Testis (tissue), 3 donors: ENCODE results near the gene SYPL1. TPM values are rescaled to one million over a fixed set of nuclear protein-coding genes. Genes with fewer than 3 reads are reported as not detected.

Source experiments
- DNase-seq: peaks from one replicate; pipeline ENCODE4 v3.0.0-alpha.2; 2019
- H3K27ac ChIP-seq, 2 donors: fragments of 200-600 bp; sonication (generic); one replicate each; pipeline ENCODE4 v1.5.1; 2019
- H3K27me3 ChIP-seq: fragments of 200-600 bp; sonication (generic); one replicate; pipeline ENCODE4 v1.5.1; 2019
- H3K36me3 ChIP-seq: fragments of 200-600 bp; sonication (generic); one replicate; pipeline ENCODE4 v1.5.1; 2017; ENCODE audit warnings: low read depth; ENCODE audit errors: missing control alignments
- H3K4me1 ChIP-seq: fragments of 200-600 bp; sonication (generic); one replicate; pipeline ENCODE4 v1.5.1; 2019
- H3K4me3 ChIP-seq, 2 donors: fragments of 200-600 bp; sonication (generic); one replicate each; pipeline ENCODE4 v1.5.1; 2017 to 2019
- H3K9me3 ChIP-seq: fragments of 200-600 bp; sonication (generic); one replicate; pipeline ENCODE4 v1.5.1; 2017
- POLR2A ChIP-seq: fragments of 450-650 bp; IDR thresholded peaks from one replicate; pipeline ENCODE4 v1.6.1; 2017; ENCODE audit warnings: antibody characterized with exemption, mild to moderate bottlenecking, moderate library complexity
- WGBS, 2 donors: methylation state at CpG; one replicate each; pipeline ENCODE4 v1.1.5; 2018; 5-methylcytosine and 5-hydroxymethylcytosine counted together
- intact Hi-C: fragments of 100-400 bp; cut with DNase I; formaldehyde crosslinking; loops from one replicate; pipeline ENCODE4 v1.15.1; 2023; ENCODE audit warnings: low total_unique reads
- polyA plus RNA-seq: library from polyadenylated mRNA; stranded (reverse); fragments of 350-450 nt; fragmentation: Illumina TruSeq; extraction: RNeasy Lipid Tissue Mini Kit (QIAGEN cat#74804); gene quantifications from one replicate; pipeline ENCODE4 v1.2.3, GENCODE V29; 2014; ENCODE audit warnings: low read depth, low replicate concordance; ENCODE audit not compliant: insufficient read depth
- total RNA-seq, 2 donors: library from RNA; depleted of rRNA; stranded (reverse); fragments of >200 nt; gene quantifications; one replicate each; pipeline ENCODE4 v1.2.3, GENCODE V29; 2016
- TF ChIP-seq, protein P1 (sequence below), 3 experiments: fragments of 450-650 bp in 2 of 3; fragments of 200-600 bp in 1 of 3; sonication (generic) in 1 of 3; IDR thresholded peaks; one replicate each; pipeline ENCODE4 v1.5.1; 2016 to 2019; ENCODE audit warnings: antibody characterized with exemption in 3 of 3, mild to moderate bottlenecking in 2 of 3, moderate library complexity in 1 of 3

SYPL1 gene
- total and polyA plus RNA-seq, 3 donors from 2014 or later, result 100.0 to 209 (median 116) TPM

DNA sequence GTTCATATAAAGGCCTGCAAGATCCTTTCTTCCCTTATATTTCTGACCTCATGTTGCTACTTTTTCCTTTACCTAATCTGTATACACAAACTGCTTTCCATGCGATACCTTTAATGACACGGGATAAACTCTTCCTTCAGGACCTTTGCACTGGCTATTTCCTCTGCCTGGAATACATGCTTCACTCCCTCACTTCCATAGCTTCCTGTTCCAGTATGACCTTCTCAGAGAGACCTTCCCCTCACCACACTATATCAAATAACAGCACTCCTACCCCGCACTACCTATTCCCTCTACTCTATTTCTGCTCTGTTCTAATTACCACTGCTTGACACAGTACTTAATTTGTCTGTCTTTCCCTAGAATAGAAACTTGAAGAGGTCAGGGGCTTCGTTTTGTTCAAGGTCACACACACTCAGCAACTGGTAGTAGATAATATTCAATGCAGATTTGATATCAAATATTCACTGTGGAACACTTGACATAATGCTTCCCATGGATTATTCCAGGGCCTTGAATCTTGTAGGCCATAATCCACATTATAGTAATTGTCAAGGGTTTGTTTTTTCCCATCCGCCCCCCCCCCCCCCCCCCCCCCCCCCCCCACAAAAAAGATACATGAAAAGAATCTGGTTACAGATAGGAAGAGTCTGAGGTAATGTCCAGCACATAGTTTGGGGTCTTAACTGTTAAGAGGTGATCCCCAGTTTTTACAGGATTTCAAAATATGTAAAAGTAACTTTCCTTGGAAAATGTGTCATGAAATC is 11.1 kb downstream of the SYPL1 start:
- Histone ChIP-seq H3K36me3 (no peaks in the 10 kb centered on the region), H3K27me3 (no peaks in the 10 kb centered on the region), H3K27ac (no peak overlapping the region), H3K9me3 (no peaks in the 10 kb centered on the region), H3K4me3 (no peak overlapping the region), H3K4me1 (no peaks in the 10 kb centered on the region)
- DNase-seq, result no peak
- TF ChIP-seq, protein P1, sequence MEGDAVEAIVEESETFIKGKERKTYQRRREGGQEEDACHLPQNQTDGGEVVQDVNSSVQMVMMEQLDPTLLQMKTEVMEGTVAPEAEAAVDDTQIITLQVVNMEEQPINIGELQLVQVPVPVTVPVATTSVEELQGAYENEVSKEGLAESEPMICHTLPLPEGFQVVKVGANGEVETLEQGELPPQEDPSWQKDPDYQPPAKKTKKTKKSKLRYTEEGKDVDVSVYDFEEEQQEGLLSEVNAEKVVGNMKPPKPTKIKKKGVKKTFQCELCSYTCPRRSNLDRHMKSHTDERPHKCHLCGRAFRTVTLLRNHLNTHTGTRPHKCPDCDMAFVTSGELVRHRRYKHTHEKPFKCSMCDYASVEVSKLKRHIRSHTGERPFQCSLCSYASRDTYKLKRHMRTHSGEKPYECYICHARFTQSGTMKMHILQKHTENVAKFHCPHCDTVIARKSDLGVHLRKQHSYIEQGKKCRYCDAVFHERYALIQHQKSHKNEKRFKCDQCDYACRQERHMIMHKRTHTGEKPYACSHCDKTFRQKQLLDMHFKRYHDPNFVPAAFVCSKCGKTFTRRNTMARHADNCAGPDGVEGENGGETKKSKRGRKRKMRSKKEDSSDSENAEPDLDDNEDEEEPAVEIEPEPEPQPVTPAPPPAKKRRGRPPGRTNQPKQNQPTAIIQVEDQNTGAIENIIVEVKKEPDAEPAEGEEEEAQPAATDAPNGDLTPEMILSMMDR (IDR thresholded peaks at IDR 0.05), result no peak
- intact Hi-C loops, result no loop called here
- 70 to 80% methylated on average over 5 of the region's 5 CpGs for WGBS, 2 donors

DNA sequence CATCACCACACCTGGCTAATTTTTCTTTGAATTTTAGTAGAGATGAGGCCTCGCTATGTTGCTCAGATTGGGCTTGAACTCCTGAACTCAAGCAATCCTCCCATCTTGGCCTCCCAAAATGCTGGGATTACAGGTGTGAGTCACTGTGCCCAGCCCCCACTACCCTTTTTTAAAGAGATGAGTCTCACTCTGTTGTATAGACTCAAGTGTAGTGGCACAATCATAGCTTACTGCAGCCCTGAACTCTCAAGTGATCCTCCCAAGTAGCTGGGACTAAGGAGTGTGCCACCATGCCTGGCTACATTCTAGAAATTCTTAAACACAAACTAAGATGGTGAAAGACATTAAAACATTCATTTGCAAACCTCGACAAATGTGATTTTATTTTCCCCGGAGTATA is 12.6 kb downstream of the SYPL1 start:
- WGBS, 2 donors, result 95 to 100% methylated on average over 3 of the region's 3 CpGs
- Histone ChIP-seq H3K36me3 (no peaks in the 10 kb centered on the region), H3K27ac (no peak overlapping the region), H3K4me3 (no peak overlapping the region), H3K4me1 (no peaks in the 10 kb centered on the region), H3K27me3 (no peaks in the 10 kb centered on the region), H3K9me3 (no peaks in the 10 kb centered on the region)
- TF ChIP-seq, protein P1 (IDR thresholded peaks at IDR 0.05), result no peak
- TF ChIP-seq POLR2A, result no peak
- DNase-seq, result no peak
- intact Hi-C loops, result no loop called here

DNA sequence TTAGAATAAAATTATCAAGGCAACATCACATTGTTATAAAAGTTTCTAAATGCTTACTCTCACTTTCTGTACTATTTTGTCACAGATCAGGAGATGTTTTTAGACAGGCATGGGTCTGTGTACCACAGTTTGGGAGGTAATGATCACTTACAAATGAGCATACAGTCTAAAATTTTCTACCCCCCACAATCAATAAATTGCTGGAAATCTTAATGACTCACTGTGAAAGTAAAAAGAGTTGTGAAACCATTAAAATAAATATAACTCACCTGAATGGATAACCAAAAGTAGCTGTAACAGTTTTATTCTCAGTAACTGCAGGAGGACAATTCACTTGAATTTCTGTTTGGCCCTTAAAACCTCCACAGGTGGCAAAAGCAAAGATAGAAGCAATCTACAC is 13.2 kb downstream of the SYPL1 start:
- H3K36me3 ChIP-seq, result no peaks in the 10 kb centered on the region
- H3K9me3 ChIP-seq, result no peaks in the 10 kb centered on the region
- no peak overlapping the region for H3K4me3 ChIP-seq
- no peak overlapping the region for H3K27ac ChIP-seq
- DNase-seq, result no peak
- no peak for TF ChIP-seq POLR2A
- TF ChIP-seq, protein P1 (IDR thresholded peaks at IDR 0.05), result no peak
- intact Hi-C loops, result no loop called here
- H3K4me1 ChIP-seq, result no peaks in the 10 kb centered on the region
- H3K27me3 ChIP-seq, result no peaks in the 10 kb centered on the region

DNA sequence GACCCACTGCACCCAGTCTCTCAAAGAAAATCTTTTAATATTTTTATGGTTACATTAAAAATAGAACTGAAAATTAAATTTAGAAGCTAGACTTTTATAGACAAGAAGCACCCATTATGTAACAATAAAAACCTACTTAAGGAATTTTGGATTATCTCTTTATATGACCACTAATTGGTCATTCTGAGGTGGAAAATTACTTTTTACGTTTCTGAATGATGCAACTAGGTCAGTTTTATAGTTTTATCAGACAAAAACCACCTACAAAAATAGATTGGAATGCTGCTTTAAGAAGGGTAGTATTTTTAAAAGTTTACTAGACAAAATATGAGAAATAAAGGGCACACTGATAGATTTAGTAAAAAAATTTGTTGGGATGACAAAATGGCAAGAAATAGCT is 16.5 kb downstream of the SYPL1 start:
- Histone ChIP-seq H3K9me3 (no peaks in the 10 kb centered on the region), H3K36me3 (no peaks in the 10 kb centered on the region), H3K27me3 (no peaks in the 10 kb centered on the region), H3K4me1 (no peaks in the 10 kb centered on the region), H3K27ac (no peak overlapping the region), H3K4me3 (no peak overlapping the region)
- no peak for TF ChIP-seq POLR2A
- TF ChIP-seq, protein P1 (IDR thresholded peaks at IDR 0.05), result no peak
- DNase-seq, result no peak
- intact Hi-C loops, result no loop called here
- WGBS, 2 donors, result 73 to 77% methylated on average over 1 of the region's 1 CpG

DNA sequence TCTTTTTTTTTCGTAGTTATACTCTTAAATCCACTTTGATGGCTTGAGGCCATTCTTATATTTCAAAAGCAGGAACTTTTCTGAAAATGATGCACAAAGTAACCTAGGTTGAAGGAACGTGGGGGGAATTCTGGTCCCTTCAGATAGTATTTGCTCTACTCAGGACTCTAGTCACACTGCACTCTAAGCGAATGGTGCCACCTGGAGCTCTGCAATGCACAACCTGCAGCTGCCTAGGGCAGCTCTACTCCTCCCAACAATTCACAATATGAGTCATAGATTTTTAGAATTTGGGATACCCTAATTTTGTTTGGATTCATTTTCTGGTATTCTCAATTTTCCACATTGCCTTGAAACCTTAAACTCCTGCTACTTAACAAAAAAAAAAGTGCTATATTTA is 17.3 kb downstream of the SYPL1 start:
- H3K27ac ChIP-seq, result no peak overlapping the region
- WGBS, 2 donors, result 93 to 96% methylated on average over 3 of the region's 3 CpGs
- intact Hi-C loops, result no loop called here

More for the DNA sequence above, 17.3 kb downstream of the SYPL1 start:
- DNase-seq, result no peak
- H3K27me3 ChIP-seq, result no peaks in the 10 kb centered on the region
- H3K36me3 ChIP-seq, result no peaks in the 10 kb centered on the region
- H3K4me1 ChIP-seq, result no peaks in the 10 kb centered on the region
- H3K4me3 ChIP-seq, result no peak overlapping the region
- H3K9me3 ChIP-seq, result no peaks in the 10 kb centered on the region
- no peak for TF ChIP-seq POLR2A
- TF ChIP-seq, protein P1 (IDR thresholded peaks at IDR 0.05), result no peak
